ENCODE results near the gene PIP5KL1.

PIP5KL1 gene

DNA sequence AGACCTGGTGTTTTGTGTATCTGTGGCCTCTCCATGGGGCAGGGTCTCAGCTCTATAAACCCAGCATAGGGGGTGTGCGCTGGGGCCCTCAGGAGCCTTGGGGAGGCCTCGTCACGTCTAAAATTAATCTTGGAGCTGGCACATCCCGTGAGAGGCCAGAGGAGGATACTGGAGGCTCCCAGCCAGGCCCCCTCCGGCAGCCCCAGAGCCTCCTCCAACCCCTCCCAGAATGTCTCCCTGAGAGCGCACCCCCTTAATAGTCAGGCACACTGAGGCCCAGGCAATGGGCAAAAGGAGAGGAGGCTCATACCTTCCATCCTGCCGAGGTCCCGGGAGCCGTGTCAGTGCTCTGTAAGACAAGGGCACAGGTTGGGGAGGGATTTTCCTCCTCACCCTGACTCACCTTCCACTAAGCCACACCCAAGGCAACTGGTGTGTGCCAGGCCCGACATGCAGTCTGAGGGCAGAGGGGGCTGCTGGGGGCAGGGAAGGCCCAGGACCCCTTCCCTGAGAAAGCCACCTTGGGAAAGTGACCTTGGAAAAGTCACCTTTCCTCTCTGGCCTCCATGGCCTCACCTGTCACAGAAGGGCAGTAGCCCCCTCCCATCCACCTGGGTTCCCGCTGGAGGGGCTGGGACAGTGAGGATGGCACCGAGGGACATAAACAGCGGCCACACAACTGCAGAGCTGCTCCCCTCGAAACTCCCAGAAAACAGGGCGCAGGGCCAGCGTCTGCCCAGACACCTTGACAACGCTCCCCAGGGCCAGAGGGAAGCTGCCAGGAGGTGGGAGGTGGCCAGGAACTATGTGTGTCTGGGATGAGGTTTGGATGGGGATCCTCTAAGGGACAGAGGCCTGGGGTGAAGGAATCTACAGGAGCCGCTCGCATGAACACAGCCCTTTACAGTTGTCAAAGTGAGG lies 56.0 kb downstream of the PIP5KL1 start:
- Histone ChIP-seq H3K4me2 (ENCODE audit: low read depth, low read length, poor library complexity, severe bottlenecking) (no peak overlapping the region), H3K9me3 (ENCODE audit: insufficient read depth, low read length) (no peaks in the 10 kb centered on the region), H3K4me3 (ENCODE audit: insufficient read depth, low read length, poor library complexity, severe bottlenecking) (no peak overlapping the region), H2AFZ (ENCODE audit: low read depth, low read length, severe bottlenecking) (no peak overlapping the region), H3K9me2 (replicated peaks; ENCODE audit: insufficient read depth, low read length) (no peaks in the 10 kb centered on the region), H4K20me1 (ENCODE audit: low read depth, low read length) (no peaks in the 10 kb centered on the region), H3F3A (ENCODE audit: insufficient read depth) (no peaks in the 10 kb centered on the region), H3K9ac (ENCODE audit: low read length) (no peak overlapping the region), H3K27me3 (ENCODE audit: low read length) (no peaks in the 10 kb centered on the region), H3K79me2 (ENCODE audit: insufficient read depth, low read length) (no peaks in the 10 kb centered on the region), H3K27ac (ENCODE audit: low read depth, low read length) (no peak overlapping the region), H3K36me3 (ENCODE audit: low read length) (no peaks in the 10 kb centered on the region)
- no peak for TF ChIP-seq CTCF (IDR thresholded peaks at IDR 0.05; ENCODE audit: insufficient read depth, low read length, poor library complexity, severe bottlenecking)
- no peak for TF ChIP-seq EZH2phosphoT487 (conservative IDR thresholded peaks at IDR 0.05; ENCODE audit: low read length)

- H3K4me2 ChIP-seq (ENCODE audit: low read depth, low read length, poor library complexity, severe bottlenecking): no peak overlapping the region
- H3K9ac ChIP-seq (ENCODE audit: low read length): no peak overlapping the region
Measured at GRCh38 chr9:127873886-127874285, 56.7 kb downstream of the PIP5KL1 start.

DNA sequence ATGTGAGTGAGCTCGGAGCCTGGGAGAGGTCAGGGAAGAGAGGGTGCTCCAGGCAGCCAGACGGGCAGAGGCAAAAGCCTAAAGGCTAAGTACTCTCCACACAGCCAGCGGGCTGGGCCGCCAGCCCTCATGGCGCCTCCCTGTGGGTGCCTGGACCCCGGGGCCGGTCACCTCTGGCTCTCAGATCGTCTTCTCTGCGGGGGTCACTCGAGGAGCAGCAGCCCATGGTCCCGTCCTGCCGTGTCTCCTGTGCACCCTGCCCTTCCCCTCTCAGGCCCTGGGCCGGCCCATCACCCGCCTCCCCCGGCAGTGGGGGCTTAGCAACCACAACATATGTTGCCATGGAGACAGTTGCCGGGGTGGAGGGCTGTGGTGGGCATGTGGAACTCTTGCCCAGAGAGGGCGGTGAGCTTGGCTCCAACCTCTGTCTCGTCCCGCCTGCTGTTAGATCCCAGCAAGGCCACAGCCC lies 57.3 kb downstream of the PIP5KL1 start:
- H4K20me1 ChIP-seq (ENCODE audit: low read depth, low read length): no peaks in the 10 kb centered on the region
- no peak overlapping the region for H3K4me2 ChIP-seq (ENCODE audit: low read depth, low read length, poor library complexity, severe bottlenecking)
- no peak overlapping the region for H3K27ac ChIP-seq (ENCODE audit: low read depth, low read length)
- no peaks in the 10 kb centered on the region for H3F3A ChIP-seq (ENCODE audit: insufficient read depth)
- no peaks in the 10 kb centered on the region for H3K27me3 ChIP-seq (ENCODE audit: low read length)
- no peak overlapping the region for H2AFZ ChIP-seq (ENCODE audit: low read depth, low read length, severe bottlenecking)
- H3K4me3 ChIP-seq (ENCODE audit: insufficient read depth, low read length, poor library complexity, severe bottlenecking): no peak overlapping the region
- no peaks in the 10 kb centered on the region for H3K79me2 ChIP-seq (ENCODE audit: insufficient read depth, low read length)
- H3K9ac ChIP-seq (ENCODE audit: low read length): no peak overlapping the region
- no peaks in the 10 kb centered on the region for H3K36me3 ChIP-seq (ENCODE audit: low read length)
- TF ChIP-seq CTCF (IDR thresholded peaks at IDR 0.05; ENCODE audit: insufficient read depth, low read length, poor library complexity, severe bottlenecking) (no peak), EZH2phosphoT487 (conservative IDR thresholded peaks at IDR 0.05; ENCODE audit: low read length) (no peak)
- no peaks in the 10 kb centered on the region for H3K9me2 ChIP-seq (replicated peaks; ENCODE audit: insufficient read depth, low read length)
- no peaks in the 10 kb centered on the region for H3K9me3 ChIP-seq (ENCODE audit: insufficient read depth, low read length)

More at GRCh38 chr9:127873886-127874285, 56.7 kb downstream of the PIP5KL1 start:
- Histone ChIP-seq H2AFZ (ENCODE audit: low read depth, low read length, severe bottlenecking) (no peak overlapping the region), H3K79me2 (ENCODE audit: insufficient read depth, low read length) (no peaks in the 10 kb centered on the region), H4K20me1 (ENCODE audit: low read depth, low read length) (no peaks in the 10 kb centered on the region), H3K27ac (ENCODE audit: low read depth, low read length) (no peak overlapping the region), H3K4me3 (ENCODE audit: insufficient read depth, low read length, poor library complexity, severe bottlenecking) (no peak overlapping the region), H3K27me3 (ENCODE audit: low read length) (no peaks in the 10 kb centered on the region), H3K36me3 (ENCODE audit: low read length) (no peaks in the 10 kb centered on the region), H3K9me3 (ENCODE audit: insufficient read depth, low read length) (no peaks in the 10 kb centered on the region), H3K9me2 (replicated peaks; ENCODE audit: insufficient read depth, low read length) (no peaks in the 10 kb centered on the region), H3F3A (ENCODE audit: insufficient read depth) (no peaks in the 10 kb centered on the region)
- TF ChIP-seq CTCF (IDR thresholded peaks at IDR 0.05; ENCODE audit: insufficient read depth, low read length, poor library complexity, severe bottlenecking) (no peak), EZH2phosphoT487 (conservative IDR thresholded peaks at IDR 0.05; ENCODE audit: low read length) (no peak)
